IMR-90 (cell line): ENCODE measurements around the gene PCDHGB6. TPM values are rescaled to one million over a fixed set of nuclear protein-coding genes. Genes with fewer than 3 reads are reported as not detected.

Experiments used
- ATAC-seq: fragments of 200-7000 bp; cut with Tn5 transposase; 2 replicates; pipeline ENCODE4 v1.9.1; 2020; ENCODE audit warnings: low read depth, mild to moderate bottlenecking, moderate library complexity
- BruUV-seq: library from RNA; stranded (reverse); fragments of 400-500 nt; replicated peaks from 2 replicates; lab custom pipeline; 2021; lab: Mats Ljungman, UMichigan
- CTCF ChIA-PET: fragments of 300-600 bp; formaldehyde crosslinking; extraction: SDS; loops from one replicate; lab custom pipeline; 2021; ENCODE audit warnings: antibody characterized with exemption; lab: Yijun Ruan, JAX
- POLR2A ChIA-PET: fragments of 300-600 bp; sonication (Branson Sonifier 250); formaldehyde crosslinking; loops from one replicate; lab custom pipeline; 2022; ENCODE audit warnings: antibody characterized with exemption; ENCODE audit not compliant: unreplicated experiment; lab: Charles Lee
- DNase-seq: peaks from one replicate; pipeline ENCODE4 v3.0.0; 2013
- H2AFZ ChIP-seq: replicated peaks from 2 replicates; pipeline ENCODE3; 2013; ENCODE audit warnings: low read length, mild to moderate bottlenecking; ENCODE audit not compliant: poor library complexity
- H2AK5ac ChIP-seq: 2 replicates; pipeline ENCODE4 v1.6.1; 2013; ENCODE audit warnings: low read depth, low read length, inconsistent platforms
- H2AK9ac ChIP-seq: replicated peaks from 2 replicates; pipeline ENCODE3; 2013; ENCODE audit warnings: mild to moderate bottlenecking, low read depth, low read length, moderate library complexity; ENCODE audit not compliant: poor library complexity
- H2BK120ac ChIP-seq: 2 replicates; pipeline ENCODE4 v1.6.1; 2013; ENCODE audit warnings: low read depth, low read length, inconsistent platforms
- H2BK15ac ChIP-seq: 3 replicates; pipeline ENCODE4 v1.6.1; 2013; ENCODE audit warnings: low read depth, low read length, inconsistent platforms
- H2BK20ac ChIP-seq: 2 replicates; pipeline ENCODE4 v1.6.1; 2013; ENCODE audit warnings: low read depth, mild to moderate bottlenecking, inconsistent platforms, low read length, moderate library complexity
- H2BK5ac ChIP-seq: 2 replicates; pipeline ENCODE4 v1.6.1; 2013; ENCODE audit warnings: mild to moderate bottlenecking, low read depth, low read length, inconsistent platforms; ENCODE audit not compliant: poor library complexity, severe bottlenecking
- H3K14ac ChIP-seq: replicated peaks from 2 replicates; pipeline ENCODE4 v1.6.1; 2013; ENCODE audit warnings: low read depth, low read length, inconsistent platforms
- H3K18ac ChIP-seq: 2 replicates; pipeline ENCODE4 v1.6.1; 2013; ENCODE audit warnings: low read depth, low read length, control low read depth
- H3K23ac ChIP-seq: 2 replicates; pipeline ENCODE4 v1.6.1; 2013; ENCODE audit warnings: low read depth, low read length, inconsistent platforms
- H3K27ac ChIP-seq: 2 replicates; pipeline ENCODE4 v1.5.1; 2013; ENCODE audit warnings: mild to moderate bottlenecking, control low read depth, low read length; ENCODE audit not compliant: insufficient read depth
- H3K27me3 ChIP-seq: 2 replicates; pipeline ENCODE4 v1.6.1; 2013; ENCODE audit warnings: low read length; ENCODE audit not compliant: control insufficient read depth, insufficient read depth
- H3K36me3 ChIP-seq: 2 replicates; pipeline ENCODE4 v1.6.1; 2013; ENCODE audit warnings: low read length, mixed read lengths; ENCODE audit not compliant: control insufficient read depth, insufficient read depth
- H3K4ac ChIP-seq: 2 replicates; pipeline ENCODE4 v1.6.1; 2013; ENCODE audit warnings: low read depth, low read length, inconsistent platforms
- H3K4me1 ChIP-seq: 2 replicates; pipeline ENCODE4 v1.6.1; 2013; ENCODE audit warnings: low read length, mixed read lengths; ENCODE audit not compliant: control insufficient read depth, insufficient read depth
- H3K4me2 ChIP-seq: 2 replicates; pipeline ENCODE4 v1.6.1; 2013; ENCODE audit warnings: low read depth, mild to moderate bottlenecking, control low read depth, low read length, moderate library complexity
- H3K4me3 ChIP-seq: 2 replicates; pipeline ENCODE4 v1.5.1; 2013; ENCODE audit warnings: low read depth, mild to moderate bottlenecking, control low read depth, low read length, moderate library complexity; ENCODE audit not compliant: insufficient read depth
- H3K56ac ChIP-seq: 2 replicates; pipeline ENCODE4 v1.6.1; 2013; ENCODE audit warnings: low read length, inconsistent platforms; ENCODE audit not compliant: insufficient read depth; ENCODE audit errors: extremely low read depth
- H3K79me1 ChIP-seq, 2 experiments: 2 replicates each; pipeline ENCODE4 v1.6.1; 2013; ENCODE audit warnings: low read length in 2 of 2, inconsistent platforms in 1 of 2, low read depth in 1 of 2
- H3K9ac ChIP-seq: 2 replicates; pipeline ENCODE4 v1.6.1; 2013; ENCODE audit warnings: low read depth, low read length, control low read depth
- H3K9me1 ChIP-seq: 2 replicates; pipeline ENCODE4 v1.6.1; 2013; ENCODE audit warnings: low read length, inconsistent platforms; ENCODE audit not compliant: insufficient read depth
- H3K9me3 ChIP-seq: 2 replicates; pipeline ENCODE4 v1.6.1; 2013; ENCODE audit warnings: low read length; ENCODE audit not compliant: control insufficient read depth, insufficient read depth
- H4K20me1 ChIP-seq: 2 replicates; pipeline ENCODE4 v1.6.1; 2013; ENCODE audit warnings: low read length, inconsistent platforms; ENCODE audit not compliant: insufficient read depth
- H4K5ac ChIP-seq: 2 replicates; pipeline ENCODE4 v1.6.1; 2013; ENCODE audit warnings: mild to moderate bottlenecking, low read depth, low read length, control low read depth
- H4K8ac ChIP-seq, 2 experiments: 2 replicates each; pipeline ENCODE4 v1.6.1; 2013; ENCODE audit warnings: low read depth in 2 of 2, low read length in 2 of 2, control low read depth in 1 of 2, inconsistent platforms in 1 of 2
- H4K91ac ChIP-seq: 2 replicates; pipeline ENCODE4 v1.6.1; 2013; ENCODE audit warnings: low read depth, low read length, inconsistent platforms; ENCODE audit not compliant: insufficient read depth
- CHD1 ChIP-seq: IDR thresholded peaks from 2 replicates; pipeline ENCODE4 v1.6.1; 2012; ENCODE audit warnings: low read depth, low read length, improper control_type of control experiment
- FOS ChIP-seq: fragments of 150-350 bp; IDR thresholded peaks from 2 replicates; pipeline ENCODE4 v1.6.1; 2016; ENCODE audit warnings: low read depth, low read length
- MAFK ChIP-seq: IDR thresholded peaks from 2 replicates; pipeline ENCODE4 v1.6.1; 2012; ENCODE audit warnings: low read depth, low read length, improper control_type of control experiment
- MXI1 ChIP-seq: IDR thresholded peaks from 2 replicates; pipeline ENCODE4 v1.6.1; 2012; ENCODE audit warnings: low read depth, mild to moderate bottlenecking, low read length, moderate library complexity, borderline replicate concordance
- NFE2L2 ChIP-seq: fragments of 150-350 bp; IDR thresholded peaks from 2 replicates; pipeline ENCODE4 v1.6.1; 2016; ENCODE audit warnings: low read depth, mild to moderate bottlenecking, low read length
- POLR2A ChIP-seq: IDR thresholded peaks from 2 replicates; pipeline ENCODE4 v1.6.1; 2012; ENCODE audit warnings: mild to moderate bottlenecking, low read depth, low read length
- RCOR1 ChIP-seq: IDR thresholded peaks from 2 replicates; pipeline ENCODE4 v1.6.1; 2012; ENCODE audit warnings: mild to moderate bottlenecking, low read length, improper control_type of control experiment; ENCODE audit not compliant: insufficient replicate concordance
- SMC3 ChIP-seq: fragments of 150-350 bp; IDR thresholded peaks from 2 replicates; pipeline ENCODE4 v1.6.1; 2016; ENCODE audit warnings: low read depth, mild to moderate bottlenecking, antibody characterized with exemption, low read length, moderate library complexity
- WGBS, 2 experiments: methylation state at CpG; one replicate each; pipeline versions ENCODE4 v1.1.5 to v1.1.7; 2013; ENCODE audit warnings: missing lambda C conversion rate in 2 of 2; ENCODE audit not compliant: insufficient read length in 1 of 2; ENCODE audit errors: extremely low coverage in 2 of 2; 5-methylcytosine and 5-hydroxymethylcytosine counted together
- dilution Hi-C: fragments of 300-500 bp; cut with HindIII; formaldehyde crosslinking; loops from one replicate; pipeline ENCODE4 v1.14.3; 2018; ENCODE audit warnings: low sequenced_read_pairs; ENCODE audit not compliant: unreplicated experiment
- in situ Hi-C: fragments of 300-500 bp; cut with MboI; formaldehyde crosslinking; loops from 3 replicates; pipeline ENCODE4 v1.14.3; 2019; ENCODE audit warnings: low sequenced_read_pairs, inconsistent platforms, mixed read lengths
- intact Hi-C: fragments of 100-400 bp; cut with micrococcal nuclease; formaldehyde crosslinking; loops from 2 replicates; pipeline ENCODE4 v1.10.0; 2022
- polyA plus RNA-seq, 3 experiments: library from polyadenylated mRNA; depleted of rRNA; stranded (reverse); fragments of >200 nt; gene quantifications; 2 replicates each; pipeline ENCODE4 v1.2.3, GENCODE V29; 2012; ENCODE audit warnings: low replicate concordance in 1 of 3
- total RNA-seq: library from RNA; depleted of rRNA; stranded (reverse); fragments of >200 nt; gene quantifications from 2 replicates; pipeline ENCODE4 v1.2.3, GENCODE V29; 2012
- TF ChIP-seq, protein P1 (sequence below): fragments of 150-350 bp; IDR thresholded peaks from 2 replicates; pipeline ENCODE4 v1.6.1; 2016; ENCODE audit warnings: low read depth, mild to moderate bottlenecking, low read length, moderate library complexity, borderline replicate concordance
- TF ChIP-seq, protein P2 (sequence below): conservative IDR thresholded peaks from 2 replicates; pipeline ENCODE4 v1.5.1; 2012; ENCODE audit warnings: mild to moderate bottlenecking, low read depth, low read length, improper control_type of control experiment

PCDHGB6 gene
- total and polyA plus RNA-seq, 2 of the 4 experiments (the other 2 are of a cell fraction) = 1.4 to 2.2 TPM

DNA sequence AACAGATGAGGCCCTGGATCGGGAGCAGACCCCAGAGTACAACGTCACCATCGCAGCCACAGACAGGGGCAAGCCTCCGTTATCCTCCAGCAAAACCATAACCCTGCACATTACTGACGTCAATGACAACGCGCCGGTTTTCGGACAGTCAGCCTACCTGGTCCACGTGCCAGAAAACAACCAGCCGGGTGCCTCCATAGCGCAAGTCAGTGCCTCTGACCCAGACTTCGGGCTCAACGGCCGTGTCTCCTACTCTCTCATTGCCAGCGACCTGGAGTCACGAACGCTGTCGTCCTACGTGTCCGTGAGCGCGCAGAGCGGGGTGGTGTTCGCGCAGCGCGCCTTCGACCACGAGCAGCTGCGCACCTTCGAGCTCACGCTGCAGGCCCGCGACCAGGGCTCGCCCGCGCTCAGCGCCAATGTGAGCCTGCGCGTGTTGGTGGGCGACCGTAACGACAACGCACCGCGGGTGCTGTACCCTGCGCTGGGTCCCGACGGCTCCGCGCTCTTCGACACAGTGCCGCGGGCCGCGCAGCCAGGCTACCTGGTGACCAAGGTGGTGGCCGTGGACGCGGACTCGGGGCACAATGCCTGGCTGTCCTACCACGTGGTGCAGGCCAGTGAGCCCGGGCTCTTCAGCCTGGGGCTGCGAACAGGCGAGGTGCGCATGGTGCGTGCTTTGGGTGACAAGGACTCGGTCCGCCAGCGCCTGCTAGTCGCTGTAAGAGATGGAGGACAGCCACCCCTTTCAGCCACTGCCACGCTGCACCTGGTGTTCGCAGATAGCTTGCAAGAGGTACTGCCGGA is 11.5 kb downstream of the PCDHGB6 start:
- WGBS, 2 experiments = 50% methylated on average over 58 of the region's 74 CpGs; no CpG with 5 or more reads in 1 of the 2 experiments
- no peak overlapping the region for H2BK15ac ChIP-seq
- TF ChIP-seq MXI1 = no peak
- TF ChIP-seq, protein P1, sequence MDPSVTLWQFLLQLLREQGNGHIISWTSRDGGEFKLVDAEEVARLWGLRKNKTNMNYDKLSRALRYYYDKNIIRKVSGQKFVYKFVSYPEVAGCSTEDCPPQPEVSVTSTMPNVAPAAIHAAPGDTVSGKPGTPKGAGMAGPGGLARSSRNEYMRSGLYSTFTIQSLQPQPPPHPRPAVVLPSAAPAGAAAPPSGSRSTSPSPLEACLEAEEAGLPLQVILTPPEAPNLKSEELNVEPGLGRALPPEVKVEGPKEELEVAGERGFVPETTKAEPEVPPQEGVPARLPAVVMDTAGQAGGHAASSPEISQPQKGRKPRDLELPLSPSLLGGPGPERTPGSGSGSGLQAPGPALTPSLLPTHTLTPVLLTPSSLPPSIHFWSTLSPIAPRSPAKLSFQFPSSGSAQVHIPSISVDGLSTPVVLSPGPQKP = no peak
- TF ChIP-seq SMC3 = no peak
- TF ChIP-seq, protein P2, sequence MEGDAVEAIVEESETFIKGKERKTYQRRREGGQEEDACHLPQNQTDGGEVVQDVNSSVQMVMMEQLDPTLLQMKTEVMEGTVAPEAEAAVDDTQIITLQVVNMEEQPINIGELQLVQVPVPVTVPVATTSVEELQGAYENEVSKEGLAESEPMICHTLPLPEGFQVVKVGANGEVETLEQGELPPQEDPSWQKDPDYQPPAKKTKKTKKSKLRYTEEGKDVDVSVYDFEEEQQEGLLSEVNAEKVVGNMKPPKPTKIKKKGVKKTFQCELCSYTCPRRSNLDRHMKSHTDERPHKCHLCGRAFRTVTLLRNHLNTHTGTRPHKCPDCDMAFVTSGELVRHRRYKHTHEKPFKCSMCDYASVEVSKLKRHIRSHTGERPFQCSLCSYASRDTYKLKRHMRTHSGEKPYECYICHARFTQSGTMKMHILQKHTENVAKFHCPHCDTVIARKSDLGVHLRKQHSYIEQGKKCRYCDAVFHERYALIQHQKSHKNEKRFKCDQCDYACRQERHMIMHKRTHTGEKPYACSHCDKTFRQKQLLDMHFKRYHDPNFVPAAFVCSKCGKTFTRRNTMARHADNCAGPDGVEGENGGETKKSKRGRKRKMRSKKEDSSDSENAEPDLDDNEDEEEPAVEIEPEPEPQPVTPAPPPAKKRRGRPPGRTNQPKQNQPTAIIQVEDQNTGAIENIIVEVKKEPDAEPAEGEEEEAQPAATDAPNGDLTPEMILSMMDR = no peak
- TF ChIP-seq RCOR1 = no peak
- TF ChIP-seq POLR2A = no peak
- no peak for TF ChIP-seq MAFK
- no peak for TF ChIP-seq CHD1
- no peak for TF ChIP-seq NFE2L2
- TF ChIP-seq FOS = no peak
- no peaks in the 10 kb centered on the region for H3K4me1 ChIP-seq
- no peak overlapping the region for H3K18ac ChIP-seq
- H4K20me1 ChIP-seq = no peaks in the 10 kb centered on the region
- no peak overlapping the region for H4K8ac ChIP-seq
- intact Hi-C loops (loop anchor here (5.0 kb wide), 1 partner anchor 58 kb away; the partner anchor contains the start of gene PCDHGC3), dilution Hi-C loops (no loop called here), in situ Hi-C loops (loop anchor here (5.0 kb wide), 1 partner anchor 143 kb away; no protein-coding TSS in a partner anchor)
- no peak overlapping the region for H3K4me2 ChIP-seq
- H3K9me1 ChIP-seq = no peaks in the 10 kb centered on the region
- H3K27me3 ChIP-seq = no peaks in the 10 kb centered on the region
- ATAC-seq (no peak), DNase-seq (no peak)
- no peak overlapping the region for H4K91ac ChIP-seq
- H2AK5ac ChIP-seq = no peak overlapping the region
- no peak overlapping the region for H4K5ac ChIP-seq
- H2BK120ac ChIP-seq = no peak overlapping the region
- H3K14ac ChIP-seq = no peak overlapping the region
- H3K9ac ChIP-seq = no peak overlapping the region
- H3K36me3 ChIP-seq = peaks cover 29% of the 10 kb centered on the region
- H3K56ac ChIP-seq = no peak overlapping the region
- ChIA-PET CTCF (interaction anchor here (1.3 to 3.8 kb wide), 3 partner anchors 105 to 141 kb away, joined by 5 to 34 read pairs (median 19); no protein-coding TSS in a partner anchor), POLR2A (no interaction called here)
- H3K23ac ChIP-seq = no peak overlapping the region
- H2BK5ac ChIP-seq = no peak overlapping the region
- H2AFZ ChIP-seq = peak overlapping the region; percentile 25
- no TSS peak for BruUV-seq
- no peak overlapping the region for H3K4me3 ChIP-seq
- peaks cover 53% of the 10 kb centered on the region for H3K9me3 ChIP-seq
- no peak overlapping the region for H3K27ac ChIP-seq
- H2AK9ac ChIP-seq = no peak overlapping the region
- peaks cover 23 to 25% of the 10 kb centered on the region in 2 experiments for H3K79me1 ChIP-seq
- no peak overlapping the region for H3K4ac ChIP-seq
- no peak overlapping the region for H2BK20ac ChIP-seq
